Fibroblast of skin of left biceps (primary cell): Measurements from ENCODE around the gene HJURP.
A peak's percentile ranks its signal among the peaks of the same experiment; 100 is the strongest.
"Not testable (repeated sequence)": the region's sequence is repeated elsewhere in the genome, so short reads cannot be mapped to it uniquely, and the experiment has no call there.

Source experiments
- DNase-seq, 2 experiments: peaks; one replicate each; pipeline ENCODE4 v3.0.0-alpha.2; 2013; ENCODE audit warnings: low read depth in 2 of 2

The HJURP gene

GRCh38 chr2:233854241-233854981, at the start of gene HJURP:
TSS of gene HJURP (minus strand) at chr2:233854535. CDS start at chr2:233854500, 35 bp downstream.
- peak; percentile 82 to 83 for DNase-seq

- no peak for DNase-seq
Measured at GRCh38 chr2:233901884-233902283, 47.5 kb upstream of the HJURP start.

- no peak for DNase-seq
Measured at GRCh38 chr2:233901367-233901766, 47.0 kb upstream of the HJURP start.

DNA sequence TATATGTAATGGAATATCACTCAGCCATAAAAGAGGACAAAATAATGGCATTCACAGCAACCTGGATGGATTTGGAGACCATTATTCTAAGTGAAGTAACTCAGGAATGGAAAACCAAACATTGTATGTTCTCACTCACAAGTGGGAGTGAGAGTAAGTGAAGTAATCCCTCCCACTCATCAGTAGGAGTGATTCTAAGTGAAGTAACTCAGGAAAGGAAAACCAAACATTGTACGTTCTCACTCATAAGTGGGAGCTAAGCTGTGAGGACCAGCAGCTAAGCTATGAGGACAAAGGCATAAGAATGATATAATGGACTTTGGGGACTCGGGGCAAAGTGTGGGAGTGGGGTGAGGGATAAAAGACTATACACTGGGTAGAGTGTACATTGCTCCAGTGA, 41.9 kb upstream of the HJURP start:
- DNase-seq = not testable (repeated sequence)

GRCh38 chr2:233892793-233893192, 38.5 kb upstream of the HJURP start:
- no peak for DNase-seq

GRCh38 chr2:233882353-233882752, 28.0 kb upstream of the HJURP start:
- no peak for DNase-seq

GRCh38 chr2:233872125-233872524, 17.8 kb upstream of the HJURP start:
- DNase-seq = not testable (repeated sequence)

- DNase-seq = no peak
Measured at GRCh38 chr2:233871432-233871831, 17.1 kb upstream of the HJURP start.

DNA sequence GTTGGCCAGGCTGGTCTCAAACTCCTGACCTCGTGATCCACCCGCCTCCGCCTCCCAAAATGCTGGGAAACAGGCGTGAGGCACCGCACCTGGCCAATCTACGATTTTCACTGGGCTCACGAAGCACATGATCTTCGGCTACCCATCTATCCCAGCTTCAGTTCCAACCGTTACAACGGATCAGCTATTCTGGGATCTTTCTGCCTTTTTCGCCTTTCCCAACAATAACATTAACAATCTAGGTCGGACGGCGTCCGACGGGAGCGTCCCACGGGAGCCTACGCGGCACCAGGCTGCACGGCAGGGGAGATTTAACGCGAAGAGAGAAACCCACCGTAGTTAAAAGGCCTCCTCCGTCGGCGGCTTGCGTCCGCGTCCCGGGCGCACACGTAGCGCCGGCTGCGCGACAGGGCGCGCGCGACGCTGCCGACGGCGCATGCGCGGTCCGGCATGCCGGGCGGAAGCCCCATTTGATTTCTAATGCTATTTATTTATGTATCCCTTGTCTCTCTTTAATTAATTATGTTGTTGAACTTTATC, 13.7 kb upstream of the HJURP start, which contains the start of gene MSL3B:
MSL3B (minus strand) TSS at position 394 of the 540 bp plus-strand sequence.
- peak; percentile 11 to 21 for DNase-seq

GRCh38 chr2:233866479-233866878, 12.1 kb upstream of the HJURP start:
- no peak for DNase-seq

GRCh38 chr2:233865838-233866237, 11.5 kb upstream of the HJURP start:
- no peak for DNase-seq

DNA sequence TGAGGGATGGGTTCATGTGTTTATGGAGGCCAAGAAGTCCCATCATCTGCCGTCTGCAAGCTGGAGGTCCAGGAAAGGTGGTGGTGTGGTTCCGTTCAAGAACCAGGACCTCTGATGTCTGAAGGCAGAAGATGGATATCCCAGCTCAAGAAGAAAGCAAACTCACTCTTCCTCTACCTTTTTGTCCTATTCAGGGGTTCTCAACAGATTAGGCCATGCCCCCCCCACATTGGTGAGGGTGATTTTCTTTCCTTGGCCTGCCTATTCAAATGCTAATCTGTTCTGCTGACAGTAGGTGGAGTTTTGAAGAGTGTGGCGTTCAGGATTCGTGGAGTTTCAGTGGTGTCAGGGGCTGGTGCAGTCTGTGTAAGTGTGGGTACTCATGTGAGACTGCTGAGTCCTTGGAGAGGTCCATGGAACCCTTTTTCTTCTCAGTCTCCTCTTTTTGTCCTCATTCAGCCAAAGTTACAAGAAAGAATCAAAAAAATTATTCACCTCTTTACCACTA, 8.0 kb upstream of the HJURP start:
- no peak for DNase-seq

- no peak for DNase-seq
Measured at GRCh38 chr2:233858331-233858730, 4.0 kb upstream of the HJURP start.

GRCh38 chr2:233857511-233858141, 3.3 kb upstream of the HJURP start:
- DNase-seq = no peak

DNA sequence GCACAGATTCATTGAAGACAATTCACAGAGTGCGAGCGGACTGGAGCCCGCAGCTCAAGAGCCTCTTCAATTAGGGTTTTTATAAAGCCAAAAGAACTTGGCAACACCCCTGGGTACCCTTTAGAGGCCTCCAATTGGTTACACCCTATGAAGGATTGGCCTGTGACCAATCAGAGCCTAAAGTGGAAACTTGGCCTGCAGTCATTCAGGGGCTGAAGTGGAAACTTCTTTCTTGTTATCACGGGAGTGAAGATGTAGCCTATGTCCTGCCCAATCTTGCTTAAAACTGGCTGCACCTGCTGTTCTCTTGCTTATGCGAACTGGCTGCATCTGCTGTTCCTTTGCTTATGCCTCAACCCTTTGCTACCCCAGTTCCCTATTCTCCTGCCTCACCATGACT, 1.8 kb upstream of the HJURP start:
- DNase-seq = no peak

DNA sequence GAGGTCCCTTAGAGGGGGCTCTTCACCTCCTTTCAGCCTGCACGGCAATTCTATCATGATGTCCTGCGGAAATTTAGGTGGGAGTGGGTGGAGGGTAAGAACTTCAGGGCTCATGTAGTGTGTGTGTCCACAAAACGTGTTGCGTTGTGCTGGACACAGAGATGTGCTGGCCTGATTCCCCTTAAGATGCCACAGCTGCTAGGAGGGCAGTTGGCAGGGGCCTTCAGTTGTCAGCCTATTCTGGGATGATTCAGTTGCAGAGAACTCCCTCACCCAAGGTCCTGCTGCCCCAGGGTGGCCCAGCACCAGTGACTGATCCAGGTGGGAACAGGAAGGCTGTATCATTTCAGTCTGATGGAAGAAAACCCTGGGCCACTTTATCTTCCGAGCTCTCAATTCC, 1.0 kb upstream of the HJURP start:
- no peak for DNase-seq

GRCh38 chr2:233853883-233854240, 473 bp downstream of the HJURP start:
- DNase-seq = no peak

DNA sequence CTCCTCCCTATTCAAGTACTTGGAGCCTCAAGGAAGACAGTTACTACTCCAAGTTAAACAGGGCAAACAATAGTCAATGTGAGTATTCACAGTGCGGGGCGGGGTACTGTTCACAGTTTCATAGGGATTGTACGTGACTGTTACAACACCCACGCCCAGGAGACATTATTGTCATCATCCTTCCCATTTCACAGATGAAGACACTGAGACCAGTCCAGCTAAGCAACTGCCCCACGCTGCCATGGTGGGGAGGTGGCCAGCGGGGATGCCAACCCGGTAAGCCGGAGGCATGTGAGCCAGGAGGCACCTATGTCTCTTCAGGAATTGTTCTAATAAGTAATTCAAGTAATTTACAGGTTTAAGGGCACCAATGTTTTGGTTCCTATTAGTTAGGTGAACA, 982 bp downstream of the HJURP start:
- DNase-seq = no peak

DNA sequence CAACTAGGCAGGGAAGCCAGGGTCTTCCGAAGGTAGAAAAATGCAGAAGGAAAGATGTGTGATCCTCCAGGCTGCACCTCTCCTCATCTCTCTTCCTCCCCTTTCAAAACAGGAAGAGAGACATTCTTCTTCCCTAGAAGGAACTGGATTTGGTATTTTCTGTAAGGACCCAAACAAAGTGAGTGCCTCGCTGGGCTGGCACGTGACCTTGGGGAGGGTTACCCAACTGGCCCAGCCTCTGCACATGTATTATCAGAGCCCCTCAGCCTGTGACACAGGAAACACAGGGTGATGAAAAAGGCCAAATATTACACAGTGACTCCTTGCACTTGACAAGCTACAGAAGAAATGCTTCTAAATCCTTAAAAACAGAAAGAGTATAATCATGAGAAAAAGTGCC, 2.3 kb downstream of the HJURP start:
- DNase-seq = no peak

GRCh38 chr2:233851169-233851568, 3.2 kb downstream of the HJURP start:
- no peak for DNase-seq

- no peak for DNase-seq
Measured at GRCh38 chr2:233850745-233851144, 3.6 kb downstream of the HJURP start.

- DNase-seq = no peak
Measured at GRCh38 chr2:233849607-233850271, 4.6 kb downstream of the HJURP start.
